ENCODE data around the gene BAIAP2L1. TPM values are rescaled to one million over a fixed set of nuclear protein-coding genes. Genes with fewer than 3 reads are reported as not detected.

The BAIAP2L1 gene
- total RNA-seq, 2 donors from 2014 or later = 63.9 to 66.2 TPM

- H3K27me3 ChIP-seq = no peaks in the 10 kb centered on the region
- DNase-seq = no peak
- H3K9ac ChIP-seq (ENCODE audit: low read depth in 2 of 2, low read length in 2 of 2) = no peak overlapping the region
- no peaks in the 10 kb centered on the region for H3K9me3 ChIP-seq
- H3K4me3 ChIP-seq = no peak overlapping the region
- no peak for TF ChIP-seq CTCF (IDR thresholded peaks at IDR 0.05)
- H3K4me1 ChIP-seq = no peaks in the 10 kb centered on the region
- no peak overlapping the region for H3K27ac ChIP-seq
- intact Hi-C loops (cut with DNase I) = no loop called here
- H3K36me3 ChIP-seq = no peaks in the 10 kb centered on the region
These were observed 159.1 kb downstream of the BAIAP2L1 start for GRCh38 chr7:98241674-98242241.

Other genes with a start within 250 kb of the BAIAP2L1 start
- 1 to 10 TPM in 1 of 2 donors, under 1 TPM in 1; 0.67 to 2.4 TPM for gene BHLHA15, start 189.7 kb downstream of the BAIAP2L1 start, total RNA-seq
- 10 to 100 TPM; 20.3 to 44.5 TPM for gene TECPR1, start 148.9 kb downstream of the BAIAP2L1 start, total RNA-seq
- gene BRI3, start 119.4 kb downstream of the BAIAP2L1 start, total RNA-seq = 100 to 1,000 TPM; 152 to 187 TPM
- 1 to 10 TPM in 1 of 2 donors, under 1 TPM in 1; 0.89 to 1.6 TPM for gene NPTX2, start 216.2 kb upstream of the BAIAP2L1 start, total RNA-seq